ENCODE measurements around the gene DHRS2.
"Not testable (repeated sequence)": the region's sequence is repeated elsewhere in the genome, so short reads cannot be mapped to it uniquely, and the experiment has no call there.

The DHRS2 gene

GRCh38 chr14:23602181-23603095 lies 33.7 kb upstream of the DHRS2 start:
- no peak for DNase-seq (ENCODE audit: insufficient read length, low spot score)
- no peak for TF ChIP-seq POU2F2 (IDR thresholded peaks at IDR 0.05; ENCODE audit: low read depth, low read length)
- no peak for TF ChIP-seq SPI1 (IDR thresholded peaks at IDR 0.05; ENCODE audit: low read depth, low read length)
- TF ChIP-seq TAF1 (IDR thresholded peaks at IDR 0.05; ENCODE audit: low read depth, low read length), result no peak
- no peak for TF ChIP-seq POLR2AphosphoS5 (IDR thresholded peaks at IDR 0.05; ENCODE audit: low read depth, low read length)
- TF ChIP-seq PAX5 (IDR thresholded peaks at IDR 0.05; ENCODE audit: insufficient read depth, low read length, severe bottlenecking), result no peak
- TF ChIP-seq POLR2A (IDR thresholded peaks at IDR 0.05; ENCODE audit: low read depth, low read length), result no peak
- FAIRE-seq, result no peak

GRCh38 chr14:23603103-23603502 lies 33.1 kb upstream of the DHRS2 start:
- TF ChIP-seq TAF1 (IDR thresholded peaks at IDR 0.05; ENCODE audit: low read depth, low read length) (no peak), POU2F2 (IDR thresholded peaks at IDR 0.05; ENCODE audit: low read depth, low read length) (peak; percentile 26; the same call in 1 of the 2 replicates), PAX5 (IDR thresholded peaks at IDR 0.05; ENCODE audit: insufficient read depth, low read length, severe bottlenecking) (no peak), POLR2A (IDR thresholded peaks at IDR 0.05; ENCODE audit: low read depth, low read length) (no peak)
- FAIRE-seq (no peak), DNase-seq (ENCODE audit: insufficient read length, low spot score) (no peak)

GRCh38 chr14:23604148-23604547 lies 32.0 kb upstream of the DHRS2 start:
- no peak for FAIRE-seq
- TF ChIP-seq TAF1 (IDR thresholded peaks at IDR 0.05; ENCODE audit: low read depth, low read length), result no peak
- no peak for TF ChIP-seq POLR2AphosphoS5 (IDR thresholded peaks at IDR 0.05; ENCODE audit: low read depth, low read length)
- DNase-seq (ENCODE audit: insufficient read length, low spot score), result no peak

GRCh38 chr14:23604675-23605170 lies 31.4 kb upstream of the DHRS2 start:
- no peak for FAIRE-seq
- no peak for TF ChIP-seq TAF1 (IDR thresholded peaks at IDR 0.05; ENCODE audit: low read depth, low read length)
- no peak for TF ChIP-seq POLR2A (IDR thresholded peaks at IDR 0.05; ENCODE audit: low read depth, low read length)
- TF ChIP-seq SPI1 (IDR thresholded peaks at IDR 0.05; ENCODE audit: low read depth, low read length), result no peak
- no peak for TF ChIP-seq PAX5 (IDR thresholded peaks at IDR 0.05; ENCODE audit: insufficient read depth, low read length, severe bottlenecking)
- TF ChIP-seq POLR2AphosphoS5 (IDR thresholded peaks at IDR 0.05; ENCODE audit: low read depth, low read length), result no peak
- TF ChIP-seq POU2F2 (IDR thresholded peaks at IDR 0.05; ENCODE audit: low read depth, low read length), result no peak
- DNase-seq (ENCODE audit: insufficient read length, low spot score), result no peak

- FAIRE-seq (peak; percentile 78), DNase-seq (ENCODE audit: insufficient read length, low spot score) (peak; percentile 32)
- TF ChIP-seq POLR2A (IDR thresholded peaks at IDR 0.05; ENCODE audit: low read depth, low read length) (peak; percentile 51; the same call in 1 of the 2 replicates), PAX5 (IDR thresholded peaks at IDR 0.05; ENCODE audit: insufficient read depth, low read length, severe bottlenecking) (no peak), SPI1 (IDR thresholded peaks at IDR 0.05; ENCODE audit: low read depth, low read length) (peak; percentile 74), POLR2AphosphoS5 (IDR thresholded peaks at IDR 0.05; ENCODE audit: low read depth, low read length) (peak; percentile 71; the same call in 1 of the 2 replicates), TAF1 (IDR thresholded peaks at IDR 0.05; ENCODE audit: low read depth, low read length) (0 out of 2 replicates have a peak, but pooled peaks have one; percentile 47), POU2F2 (IDR thresholded peaks at IDR 0.05; ENCODE audit: low read depth, low read length) (no peak; the same call in 1 of the 2 replicates)
These were observed 30.1 kb upstream of the DHRS2 start for GRCh38 chr14:23605931-23606585.

GRCh38 chr14:23608454-23608853 lies 27.7 kb upstream of the DHRS2 start:
- FAIRE-seq (no peak), DNase-seq (ENCODE audit: insufficient read length, low spot score) (no peak)
- no peak for TF ChIP-seq POLR2AphosphoS5 (IDR thresholded peaks at IDR 0.05; ENCODE audit: low read depth, low read length)
- no peak for TF ChIP-seq SPI1 (IDR thresholded peaks at IDR 0.05; ENCODE audit: low read depth, low read length)
- TF ChIP-seq POU2F2 (IDR thresholded peaks at IDR 0.05; ENCODE audit: low read depth, low read length), result no peak
- TF ChIP-seq POLR2A (IDR thresholded peaks at IDR 0.05; ENCODE audit: low read depth, low read length), result no peak
- TF ChIP-seq PAX5 (IDR thresholded peaks at IDR 0.05; ENCODE audit: insufficient read depth, low read length, severe bottlenecking), result no peak
- TF ChIP-seq TAF1 (IDR thresholded peaks at IDR 0.05; ENCODE audit: low read depth, low read length), result no peak

GRCh38 chr14:23609001-23609400 lies 27.2 kb upstream of the DHRS2 start:
- TF ChIP-seq PAX5 (IDR thresholded peaks at IDR 0.05; ENCODE audit: insufficient read depth, low read length, severe bottlenecking) (no peak), POLR2A (IDR thresholded peaks at IDR 0.05; ENCODE audit: low read depth, low read length) (no peak), SPI1 (IDR thresholded peaks at IDR 0.05; ENCODE audit: low read depth, low read length) (no peak), POU2F2 (IDR thresholded peaks at IDR 0.05; ENCODE audit: low read depth, low read length) (no peak), POLR2AphosphoS5 (IDR thresholded peaks at IDR 0.05; ENCODE audit: low read depth, low read length) (no peak), TAF1 (IDR thresholded peaks at IDR 0.05; ENCODE audit: low read depth, low read length) (no peak)
- no peak for DNase-seq (ENCODE audit: insufficient read length, low spot score)
- FAIRE-seq, result no peak

- not testable (repeated sequence) for FAIRE-seq; DNase-seq (ENCODE audit: insufficient read length, low spot score)
These were observed 26.6 kb upstream of the DHRS2 start for GRCh38 chr14:23609411-23610089.

GRCh38 chr14:23610090-23610814 lies 25.9 kb upstream of the DHRS2 start:
- DNase-seq (ENCODE audit: insufficient read length, low spot score), result no peak

More at GRCh38 chr14:23610090-23610814, 25.9 kb upstream of the DHRS2 start:
- TF ChIP-seq POLR2AphosphoS5 (IDR thresholded peaks at IDR 0.05; ENCODE audit: low read depth, low read length), result no peak
- TF ChIP-seq SPI1 (IDR thresholded peaks at IDR 0.05; ENCODE audit: low read depth, low read length), result no peak
- TF ChIP-seq POLR2A (IDR thresholded peaks at IDR 0.05; ENCODE audit: low read depth, low read length), result no peak
- no peak for TF ChIP-seq PAX5 (IDR thresholded peaks at IDR 0.05; ENCODE audit: insufficient read depth, low read length, severe bottlenecking)
- TF ChIP-seq TAF1 (IDR thresholded peaks at IDR 0.05; ENCODE audit: low read depth, low read length), result no peak
- no peak for TF ChIP-seq POU2F2 (IDR thresholded peaks at IDR 0.05; ENCODE audit: low read depth, low read length)
- no peak for FAIRE-seq
